Measurements from ENCODE around the gene TNFRSF8. TPM values are rescaled to one million over a fixed set of nuclear protein-coding genes. Genes with fewer than 3 reads are reported as not detected.

TNFRSF8 gene
- total RNA-seq, 2 donors from 2014 or later = 0.16 to 0.47 TPM

GRCh38 chr1:12055259-12055658 is 7.8 kb upstream of the TNFRSF8 start:
- Histone ChIP-seq H3K36me3 (no peaks in the 10 kb centered on the region), H3K27me3 (no peaks in the 10 kb centered on the region), H3K27ac (no peak overlapping the region), H3K4me3 (no peak overlapping the region), H3K4me1 (no peaks in the 10 kb centered on the region), H3K9me3 (no peaks in the 10 kb centered on the region), H3K9ac (ENCODE audit: low read depth in 2 of 2, low read length in 2 of 2) (no peak overlapping the region)
- intact Hi-C loops (cut with DNase I) = no loop called here
- TF ChIP-seq, protein P1, sequence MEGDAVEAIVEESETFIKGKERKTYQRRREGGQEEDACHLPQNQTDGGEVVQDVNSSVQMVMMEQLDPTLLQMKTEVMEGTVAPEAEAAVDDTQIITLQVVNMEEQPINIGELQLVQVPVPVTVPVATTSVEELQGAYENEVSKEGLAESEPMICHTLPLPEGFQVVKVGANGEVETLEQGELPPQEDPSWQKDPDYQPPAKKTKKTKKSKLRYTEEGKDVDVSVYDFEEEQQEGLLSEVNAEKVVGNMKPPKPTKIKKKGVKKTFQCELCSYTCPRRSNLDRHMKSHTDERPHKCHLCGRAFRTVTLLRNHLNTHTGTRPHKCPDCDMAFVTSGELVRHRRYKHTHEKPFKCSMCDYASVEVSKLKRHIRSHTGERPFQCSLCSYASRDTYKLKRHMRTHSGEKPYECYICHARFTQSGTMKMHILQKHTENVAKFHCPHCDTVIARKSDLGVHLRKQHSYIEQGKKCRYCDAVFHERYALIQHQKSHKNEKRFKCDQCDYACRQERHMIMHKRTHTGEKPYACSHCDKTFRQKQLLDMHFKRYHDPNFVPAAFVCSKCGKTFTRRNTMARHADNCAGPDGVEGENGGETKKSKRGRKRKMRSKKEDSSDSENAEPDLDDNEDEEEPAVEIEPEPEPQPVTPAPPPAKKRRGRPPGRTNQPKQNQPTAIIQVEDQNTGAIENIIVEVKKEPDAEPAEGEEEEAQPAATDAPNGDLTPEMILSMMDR (IDR thresholded peaks at IDR 0.05) = no peak
- DNase-seq = no peak

DNA sequence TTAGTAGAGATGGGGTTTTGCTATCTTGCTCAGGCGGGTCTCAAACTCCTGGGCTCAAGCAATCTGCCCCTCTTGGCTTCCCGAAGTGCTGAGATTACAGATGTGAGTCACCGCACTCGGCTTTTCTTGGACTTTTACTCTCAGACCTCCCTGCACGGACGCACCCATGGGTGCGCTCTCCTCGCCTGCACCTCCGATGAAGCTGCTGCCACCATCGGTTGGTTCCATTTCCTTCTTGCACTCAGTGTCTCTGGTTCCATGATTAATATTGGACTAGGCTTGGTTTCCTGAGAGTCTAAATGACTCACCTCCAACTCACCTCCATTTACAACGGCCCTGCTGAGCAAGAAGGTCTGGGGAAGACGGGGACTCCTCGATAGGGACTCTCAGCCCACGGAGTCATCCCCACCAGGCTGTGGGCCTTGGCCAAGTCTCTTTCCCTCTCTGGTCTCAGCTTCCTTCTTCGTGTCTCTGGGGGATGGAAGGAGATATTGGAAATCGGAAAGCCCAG is 6.7 kb upstream of the TNFRSF8 start:
- Histone ChIP-seq H3K36me3 (no peaks in the 10 kb centered on the region), H3K9ac (ENCODE audit: low read depth in 2 of 2, low read length in 2 of 2) (no peak overlapping the region), H3K27me3 (no peaks in the 10 kb centered on the region), H3K27ac (no peak overlapping the region), H3K9me3 (no peaks in the 10 kb centered on the region), H3K4me1 (no peaks in the 10 kb centered on the region), H3K4me3 (no peak overlapping the region)
- TF ChIP-seq, protein P1 (IDR thresholded peaks at IDR 0.05) = no peak
- no peak for DNase-seq
- intact Hi-C loops (cut with DNase I) = no loop called here

- H3K4me3 ChIP-seq = no peak overlapping the region
- no peak for DNase-seq
- TF ChIP-seq, protein P1 (IDR thresholded peaks at IDR 0.05) = no peak
- no peak overlapping the region for H3K9ac ChIP-seq (ENCODE audit: low read depth in 2 of 2, low read length in 2 of 2)
- H3K4me1 ChIP-seq = no peaks in the 10 kb centered on the region
- H3K27ac ChIP-seq = no peak overlapping the region
- no peaks in the 10 kb centered on the region for H3K27me3 ChIP-seq
- intact Hi-C loops (cut with DNase I) = no loop called here
- no peaks in the 10 kb centered on the region for H3K36me3 ChIP-seq
- H3K9me3 ChIP-seq = no peaks in the 10 kb centered on the region
Observed at GRCh38 chr1:12057382-12057781, 5.7 kb upstream of the TNFRSF8 start.

GRCh38 chr1:12057940-12058687 is 5.0 kb upstream of the TNFRSF8 start:
- no peak overlapping the region for H3K9ac ChIP-seq (ENCODE audit: low read depth in 2 of 2, low read length in 2 of 2)
- DNase-seq = no peak
- TF ChIP-seq, protein P1 (IDR thresholded peaks at IDR 0.05) = no peak
- intact Hi-C loops (cut with DNase I) = no loop called here
- no peaks in the 10 kb centered on the region for H3K9me3 ChIP-seq
- H3K4me1 ChIP-seq = no peaks in the 10 kb centered on the region
- peaks cover 4% of the 10 kb centered on the region for H3K27me3 ChIP-seq
- no peak overlapping the region for H3K27ac ChIP-seq
- H3K4me3 ChIP-seq = no peak overlapping the region
- H3K36me3 ChIP-seq = no peaks in the 10 kb centered on the region

- intact Hi-C loops (cut with DNase I) = no loop called here
- H3K9ac ChIP-seq (ENCODE audit: low read depth in 2 of 2, low read length in 2 of 2) = no peak overlapping the region
- TF ChIP-seq, protein P1 (IDR thresholded peaks at IDR 0.05) = no peak
- H3K4me3 ChIP-seq = no peak overlapping the region
- no peaks in the 10 kb centered on the region for H3K9me3 ChIP-seq
- H3K27ac ChIP-seq = no peak overlapping the region
- no peak for DNase-seq
- peaks cover 15% of the 10 kb centered on the region for H3K27me3 ChIP-seq
- H3K4me1 ChIP-seq = no peaks in the 10 kb centered on the region
- no peaks in the 10 kb centered on the region for H3K36me3 ChIP-seq
Observed at GRCh38 chr1:12059226-12059625, 3.9 kb upstream of the TNFRSF8 start.
